ENCODE results near the gene TRPM2. TPM values are rescaled to one million over a fixed set of nuclear protein-coding genes. Genes with fewer than 3 reads are reported as not detected.

The TRPM2 gene
- total and polyA plus RNA-seq, 2 of the 4 experiments (the other 2 are of a cell fraction): not detected

- Histone ChIP-seq H2BK120ac (ENCODE audit: low read depth, low read length) (no peak overlapping the region), H3K9me3 (ENCODE audit: control insufficient read depth, insufficient read depth, low read length) (peaks cover 2% of the 10 kb centered on the region; the same call in 1 of the 2 replicates), H3K4me3 (ENCODE audit: insufficient read depth, low read depth, low read length) (no peak overlapping the region), H4K91ac (ENCODE audit: insufficient read depth, low read depth, low read length) (no peak overlapping the region), H3K14ac (replicated peaks; ENCODE audit: low read depth, low read length) (no peak overlapping the region), H3K18ac (ENCODE audit: low read depth, low read length) (no peak overlapping the region), H3K36me3 (ENCODE audit: control insufficient read depth, insufficient read depth, low read length) (no peaks in the 10 kb centered on the region), H3K4ac (ENCODE audit: low read depth, low read length) (no peak overlapping the region), H3K27me3 (ENCODE audit: control insufficient read depth, insufficient read depth, low read length) (peaks cover 4% of the 10 kb centered on the region; the same call in 1 of the 2 replicates), H3K4me1 (ENCODE audit: control insufficient read depth, insufficient read depth, low read length) (no peaks in the 10 kb centered on the region), H3K9me1 (ENCODE audit: insufficient read depth, low read length) (no peaks in the 10 kb centered on the region), H2BK5ac (ENCODE audit: low read depth, low read length, poor library complexity, severe bottlenecking) (no peak overlapping the region), H3K23ac (ENCODE audit: low read depth, low read length) (no peak overlapping the region), H4K5ac (ENCODE audit: low read depth, low read length) (no peak overlapping the region), H2AK9ac (replicated peaks; ENCODE audit: low read depth, low read length, poor library complexity) (no peak overlapping the region), H3K4me2 (ENCODE audit: low read depth, low read length) (no peak overlapping the region), H3K9ac (ENCODE audit: low read depth, low read length) (no peak overlapping the region), H2AK5ac (ENCODE audit: low read depth, low read length) (no peak overlapping the region), H3K27ac (ENCODE audit: insufficient read depth, low read length) (no peak overlapping the region), H3K79me1 (ENCODE audit: low read depth in 1 of 2, low read length in 2 of 2) (no peaks in the 10 kb centered on the region), H4K8ac (ENCODE audit: low read depth in 2 of 2, low read length in 2 of 2) (no peak overlapping the region), H2BK20ac (ENCODE audit: low read depth, low read length) (no peak overlapping the region), H4K20me1 (ENCODE audit: insufficient read depth, low read length) (no peaks in the 10 kb centered on the region), H2AFZ (replicated peaks; ENCODE audit: low read length, poor library complexity) (no peak overlapping the region), H3K56ac (ENCODE audit: extremely low read depth, insufficient read depth, low read length) (no peak overlapping the region), H2BK15ac (ENCODE audit: low read depth, low read length) (no peak overlapping the region)
- TF ChIP-seq MAFK (IDR thresholded peaks at IDR 0.05; ENCODE audit: low read depth, low read length) (no peak), POLR2A (IDR thresholded peaks at IDR 0.05; ENCODE audit: low read depth, low read length) (no peak), ELK1 (IDR thresholded peaks at IDR 0.05; ENCODE audit: borderline replicate concordance, low read depth, low read length) (no peak), USF2 (IDR thresholded peaks at IDR 0.05; ENCODE audit: low read depth, low read length) (no peak), MXI1 (IDR thresholded peaks at IDR 0.05; ENCODE audit: borderline replicate concordance, low read depth, low read length) (no peak), SMC3 (IDR thresholded peaks at IDR 0.05; ENCODE audit: low read depth, low read length) (no peak), MAZ (IDR thresholded peaks at IDR 0.05; ENCODE audit: borderline replicate concordance, low read depth, low read length) (no peak), RAD21 (IDR thresholded peaks at IDR 0.05; ENCODE audit: low read length) (no peak), BHLHE40 (IDR thresholded peaks at IDR 0.05; ENCODE audit: low read depth, low read length) (no peak), CHD1 (IDR thresholded peaks at IDR 0.05; ENCODE audit: low read depth, low read length) (no peak), RFX5 (IDR thresholded peaks at IDR 0.05; ENCODE audit: low read depth, low read length) (no peak), RCOR1 (IDR thresholded peaks at IDR 0.05; ENCODE audit: insufficient replicate concordance, low read length) (no peak), CTCF (conservative IDR thresholded peaks at IDR 0.05; ENCODE audit: low read depth, low read length) (no peak), NFE2L2 (IDR thresholded peaks at IDR 0.05; ENCODE audit: low read depth, low read length) (no peak), CEBPB (IDR thresholded peaks at IDR 0.05; ENCODE audit: low read depth, low read length) (no peak), FOS (IDR thresholded peaks at IDR 0.05; ENCODE audit: low read depth, low read length) (no peak)
- intact Hi-C loops (cut with micrococcal nuclease): no loop called here
- in situ Hi-C loops (cut with MboI; ENCODE audit: low sequenced_read_pairs): no loop called here
- DNase-seq: no peak
- dilution Hi-C loops (cut with HindIII; ENCODE audit: low sequenced_read_pairs, unreplicated experiment): no loop called here
- ATAC-seq (ENCODE audit: low read depth): no peak
- ChIA-PET CTCF (interaction anchor here (1.1 kb wide), 1 partner anchor 12 kb away, joined by 3 read pairs; no protein-coding TSS in a partner anchor), POLR2A (ENCODE audit: unreplicated experiment) (no interaction called here)
- no TSS peak for BruUV-seq (replicated peaks)
- WGBS, 2 experiments (ENCODE audit: extremely low coverage in 2 of 2, insufficient read length in 1 of 2): 67% methylated on average over 1 of the region's 6 CpGs; no CpG with 5 or more reads in 1 of the 2 experiments
These were observed 118.6 kb downstream of the TRPM2 start for GRCh38 chr21:44471996-44472395.

Measured in IMR-90 (cell line).